Left renal cortex interstitium (tissue), 4 donors: ENCODE measurements around the gene PPP1R13L. TPM values are rescaled to one million over a fixed set of nuclear protein-coding genes. Genes with fewer than 3 reads are reported as not detected.
"Not testable (repeated sequence)": the region's sequence is repeated elsewhere in the genome, so short reads cannot be mapped to it uniquely, and the experiment has no call there.

Experiments used
- DNase-seq, 4 donors: peaks; one replicate each; pipeline ENCODE4 v3.0.0-alpha.2; 2013; ENCODE audit warnings: low read depth in 4 of 4, low spot score in 2 of 4, missing footprints in 1 of 4
- polyA plus RNA-seq, 4 donors: library from polyadenylated mRNA; unstranded; fragments of 120-200 nt; gene quantifications; one replicate each; pipeline ENCODE4 v1.2.1, GENCODE V29; 2013; ENCODE audit not compliant: insufficient read length in 4 of 4

Gene PPP1R13L
- polyA plus RNA-seq, 4 donors = 7.5 to 16.5 (median 9.7) TPM

DNA sequence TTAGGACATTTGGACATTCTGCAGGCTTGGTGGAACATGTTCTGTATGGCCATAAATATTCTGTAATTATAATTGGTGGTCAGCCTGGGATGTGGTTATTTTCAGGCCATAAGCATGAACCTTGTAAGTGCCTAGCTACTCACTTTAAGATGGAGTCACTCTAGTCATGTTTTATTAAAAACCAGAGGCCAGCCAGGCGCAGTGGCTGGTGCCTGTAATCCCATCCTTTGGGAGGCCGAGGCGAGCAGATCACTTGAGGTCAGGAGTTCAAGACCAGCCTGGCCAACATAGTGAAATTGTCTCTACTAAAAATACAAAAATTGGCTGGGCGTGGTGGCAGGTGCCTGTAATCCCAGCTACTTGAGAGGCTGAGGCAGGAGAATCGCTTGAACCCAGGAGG lies 2.7 kb upstream of the PPP1R13L start:
- DNase-seq = not testable (repeated sequence)

DNA sequence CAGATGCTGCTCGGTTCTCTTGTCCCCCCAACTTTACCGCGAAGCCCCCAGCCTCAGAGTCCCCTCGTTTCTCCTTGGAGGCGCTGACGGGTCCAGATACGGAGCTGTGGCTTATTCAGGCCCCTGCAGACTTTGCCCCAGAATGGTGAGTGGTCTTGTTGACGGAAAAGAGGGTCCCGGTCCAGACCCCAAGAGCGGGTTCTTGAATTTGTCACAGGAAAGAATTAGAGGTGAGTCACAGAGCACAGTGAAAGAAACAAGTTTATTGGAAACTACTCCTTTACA lies 2.2 kb upstream of the PPP1R13L start:
- no peak for DNase-seq

DNA sequence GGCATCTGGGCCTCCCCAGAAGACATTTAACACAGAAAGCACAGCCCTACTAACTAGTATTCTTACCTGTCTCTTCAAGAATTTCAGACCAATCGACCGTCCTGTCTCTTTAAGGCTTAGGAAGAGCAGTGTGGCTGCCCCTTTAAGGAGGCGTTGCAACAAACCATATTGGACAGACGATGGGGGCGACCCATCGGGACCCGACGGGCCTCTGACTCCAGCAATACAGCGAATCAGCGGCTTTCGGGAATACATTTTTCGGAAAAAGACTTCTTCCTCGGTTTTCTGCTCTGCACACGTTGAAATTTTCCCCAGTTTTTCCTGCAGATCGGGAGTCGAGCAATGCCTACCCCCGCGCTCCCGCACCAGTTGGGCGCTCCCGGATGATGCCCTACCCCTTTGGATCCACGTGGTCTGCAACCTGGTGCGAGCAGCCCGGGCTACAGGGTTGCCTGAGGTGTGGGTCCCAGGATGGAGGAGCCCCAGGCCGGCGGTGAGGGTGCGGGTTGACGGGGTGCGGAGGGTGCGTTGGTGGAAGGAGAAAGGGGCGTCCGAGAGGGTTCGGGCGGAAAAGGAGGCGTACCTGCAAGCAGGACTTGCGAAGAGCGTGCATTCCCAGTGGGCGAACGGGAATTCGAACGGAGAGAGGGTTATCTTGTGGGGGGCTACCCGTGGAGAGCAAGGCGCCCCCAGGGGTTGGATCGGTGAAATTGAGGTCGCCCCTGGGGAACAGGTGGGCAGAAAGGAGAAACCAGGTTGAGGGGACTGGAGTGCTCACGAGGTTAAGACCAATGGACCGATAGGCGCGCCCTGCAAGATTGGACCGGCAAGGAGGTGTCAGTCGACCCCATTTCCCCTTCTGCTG lies 1.6 kb upstream of the PPP1R13L start, which contains the start of gene POLR1G:
POLR1G (plus strand) TSS at position 419 of the 865 bp plus-strand sequence; CDS start at position 472, 53 bp downstream.
- DNase-seq = peak in 1 of 4 donors; percentile 99

DNA sequence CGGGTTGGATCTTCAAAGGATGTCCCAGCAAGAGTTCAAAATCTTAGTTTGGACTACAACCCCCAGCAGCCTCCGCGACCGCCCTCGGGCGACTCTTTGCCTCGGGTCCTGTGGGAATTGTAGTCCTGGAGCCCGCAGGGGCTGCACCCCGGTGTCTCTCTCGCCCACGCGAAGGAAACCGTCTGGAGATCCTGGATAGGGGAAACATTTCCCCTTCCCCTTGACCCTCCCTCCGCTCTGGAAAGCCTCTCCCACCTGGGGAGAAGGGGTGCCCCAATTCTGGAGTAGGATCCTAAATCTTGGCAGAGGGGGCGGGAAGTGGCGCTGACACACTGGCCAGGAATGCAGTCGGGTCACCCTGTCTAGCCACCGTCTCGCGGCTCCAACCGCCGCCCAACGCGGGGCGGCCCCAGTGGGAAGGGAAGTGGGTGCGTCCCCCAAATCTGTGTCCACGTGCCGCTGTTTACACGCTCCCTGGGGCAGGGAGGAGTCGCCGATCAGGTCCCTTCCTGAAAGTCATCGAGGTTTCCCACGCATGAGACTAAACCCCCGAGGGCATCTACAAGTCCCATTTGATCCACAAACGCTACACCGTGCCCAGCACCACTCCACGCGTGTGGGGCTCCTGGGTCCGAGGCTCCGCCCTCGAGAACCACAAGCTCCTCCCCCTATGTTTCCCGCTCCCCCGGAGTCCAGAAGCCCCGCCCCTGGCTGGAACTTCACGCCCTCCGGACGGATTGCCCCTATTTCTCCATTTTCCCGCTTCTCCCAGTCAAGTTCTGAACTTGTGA lies 761 bp upstream of the PPP1R13L start:
- peak in 1 of 4 donors; percentile 68 for DNase-seq

DNA sequence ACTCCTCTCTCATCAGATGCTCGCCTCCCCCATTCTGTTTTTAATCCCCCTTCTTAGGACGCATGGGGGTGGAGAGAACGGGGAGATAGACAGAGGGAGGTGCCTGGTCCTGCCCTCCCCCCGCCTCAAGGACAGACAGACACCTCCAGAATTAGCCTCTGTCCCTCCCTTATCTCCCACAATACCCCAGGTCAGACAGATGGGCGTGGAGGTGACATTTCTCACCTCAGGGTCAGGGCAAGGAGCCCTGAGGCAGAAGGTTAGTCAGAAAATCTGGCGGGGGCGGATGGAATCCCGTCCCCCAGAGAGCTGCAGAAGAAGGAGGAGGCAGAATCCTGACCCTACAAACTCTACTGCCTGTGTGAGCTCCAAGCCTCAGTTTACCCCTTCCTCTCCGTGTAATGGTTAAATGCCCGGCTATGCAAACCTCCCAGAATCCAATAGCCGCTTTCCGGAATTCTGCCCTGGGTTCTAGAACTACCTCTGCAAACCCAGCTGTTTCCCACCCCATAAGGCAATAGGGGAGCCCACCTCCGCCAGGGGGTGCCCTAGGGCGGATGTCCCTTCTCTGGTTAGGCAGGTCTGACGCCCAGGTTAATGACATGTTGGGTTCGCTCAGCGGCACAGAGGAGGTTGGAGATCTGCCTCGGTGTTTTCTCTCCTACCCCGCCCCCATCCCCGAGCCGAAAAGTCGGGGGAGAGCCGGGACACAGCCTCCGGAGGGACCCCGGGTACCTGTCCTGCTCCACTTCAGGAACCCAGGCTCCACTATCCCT lies 900 bp downstream of the PPP1R13L start:
- no peak for DNase-seq

DNA sequence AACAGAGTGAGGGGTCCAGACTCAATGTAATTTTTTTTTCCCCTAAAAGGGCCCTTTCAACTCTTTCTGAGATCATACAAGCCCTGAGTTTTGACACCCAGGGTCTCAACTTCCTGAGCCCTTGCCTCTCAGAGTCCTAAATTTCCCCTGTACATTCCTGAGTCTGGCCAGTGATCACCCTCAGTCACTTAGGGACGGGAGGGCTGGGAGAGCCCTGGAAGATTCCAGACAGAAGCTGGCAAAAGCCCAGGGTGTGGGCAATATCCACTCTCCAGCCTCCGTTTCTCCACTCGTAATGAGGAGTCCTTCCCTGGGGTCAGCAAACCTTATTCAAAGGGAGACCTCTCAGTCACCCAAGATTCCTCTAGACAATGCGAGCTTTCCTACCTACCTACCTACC lies 1.6 kb downstream of the PPP1R13L start:
- no peak for DNase-seq

DNA sequence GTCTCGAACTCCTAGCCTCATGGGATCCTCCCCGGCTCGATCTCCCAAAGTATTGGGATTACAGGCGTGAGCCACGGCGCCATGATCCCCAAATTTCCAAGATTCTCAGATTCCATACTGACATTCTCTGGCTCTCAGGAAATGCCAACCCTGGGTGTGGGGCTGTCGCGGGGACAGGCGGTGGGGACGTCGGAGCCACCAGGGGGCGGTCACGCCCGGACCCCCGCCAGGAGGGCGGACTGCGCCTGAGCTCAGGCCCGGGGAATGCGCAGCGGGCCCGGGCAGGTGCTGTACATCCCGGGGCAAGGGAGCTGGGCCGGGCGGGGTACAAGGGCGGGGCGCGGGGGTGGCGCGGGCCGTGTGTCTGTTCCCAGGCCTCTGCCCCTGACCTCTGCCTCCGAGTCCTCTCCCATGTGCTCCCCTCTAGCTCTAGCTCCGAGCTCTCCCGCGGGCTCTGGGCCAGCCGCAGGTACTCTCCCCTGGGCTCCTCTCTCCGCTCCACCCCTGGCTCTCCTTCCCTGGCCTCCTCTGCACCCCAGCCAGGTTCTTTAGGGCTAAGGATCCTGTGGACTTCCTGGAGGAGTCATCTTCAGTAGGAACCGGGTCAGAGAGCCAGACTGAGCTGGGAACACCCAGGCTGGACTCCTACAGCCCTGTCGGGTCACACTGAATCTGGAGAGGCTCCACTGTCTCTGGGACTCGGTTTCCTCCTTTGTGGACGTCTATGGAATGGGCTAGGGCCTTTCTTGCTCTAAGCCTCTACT lies 2.4 kb downstream of the PPP1R13L start:
- DNase-seq = no peak

DNA sequence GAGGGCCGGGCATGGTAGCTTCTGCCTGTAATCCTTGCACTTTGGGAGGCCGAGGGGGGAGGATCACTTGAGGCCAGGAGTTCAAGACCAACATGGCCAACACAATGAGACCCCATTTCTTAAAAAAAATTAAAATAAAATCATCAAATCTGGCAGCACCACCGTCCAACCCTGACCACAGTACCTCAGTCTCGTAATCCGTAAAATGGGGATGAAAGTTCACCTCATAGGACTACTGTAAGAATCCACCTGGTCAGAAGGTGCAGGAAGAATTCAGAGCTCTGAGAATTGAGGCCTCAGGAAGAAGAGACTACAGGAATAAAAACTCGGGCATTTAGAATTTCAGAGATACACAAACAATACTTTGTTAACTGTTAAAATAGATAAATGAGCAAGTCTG lies 3.1 kb downstream of the PPP1R13L start:
- DNase-seq = no peak

DNA sequence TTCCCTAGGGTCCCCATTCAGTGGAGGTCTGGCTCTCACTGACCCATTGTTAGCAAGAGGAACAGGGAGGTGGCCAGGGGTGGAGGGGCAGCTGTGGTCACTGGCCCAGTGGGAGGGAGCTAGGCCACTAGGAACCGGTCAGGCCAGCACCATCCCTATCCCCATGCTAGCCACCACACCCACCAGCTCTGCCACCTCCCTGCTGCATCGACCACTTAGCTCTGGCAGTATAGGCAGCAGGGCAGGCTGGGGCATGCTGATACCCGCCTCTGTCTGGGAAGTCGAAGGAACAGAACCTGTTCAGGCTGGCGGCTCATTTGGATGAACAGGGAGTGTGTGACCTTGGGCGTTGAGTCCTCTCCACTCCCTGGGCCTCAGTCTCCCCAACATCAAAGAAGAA lies 4.7 kb downstream of the PPP1R13L start:
- no peak for DNase-seq

DNA sequence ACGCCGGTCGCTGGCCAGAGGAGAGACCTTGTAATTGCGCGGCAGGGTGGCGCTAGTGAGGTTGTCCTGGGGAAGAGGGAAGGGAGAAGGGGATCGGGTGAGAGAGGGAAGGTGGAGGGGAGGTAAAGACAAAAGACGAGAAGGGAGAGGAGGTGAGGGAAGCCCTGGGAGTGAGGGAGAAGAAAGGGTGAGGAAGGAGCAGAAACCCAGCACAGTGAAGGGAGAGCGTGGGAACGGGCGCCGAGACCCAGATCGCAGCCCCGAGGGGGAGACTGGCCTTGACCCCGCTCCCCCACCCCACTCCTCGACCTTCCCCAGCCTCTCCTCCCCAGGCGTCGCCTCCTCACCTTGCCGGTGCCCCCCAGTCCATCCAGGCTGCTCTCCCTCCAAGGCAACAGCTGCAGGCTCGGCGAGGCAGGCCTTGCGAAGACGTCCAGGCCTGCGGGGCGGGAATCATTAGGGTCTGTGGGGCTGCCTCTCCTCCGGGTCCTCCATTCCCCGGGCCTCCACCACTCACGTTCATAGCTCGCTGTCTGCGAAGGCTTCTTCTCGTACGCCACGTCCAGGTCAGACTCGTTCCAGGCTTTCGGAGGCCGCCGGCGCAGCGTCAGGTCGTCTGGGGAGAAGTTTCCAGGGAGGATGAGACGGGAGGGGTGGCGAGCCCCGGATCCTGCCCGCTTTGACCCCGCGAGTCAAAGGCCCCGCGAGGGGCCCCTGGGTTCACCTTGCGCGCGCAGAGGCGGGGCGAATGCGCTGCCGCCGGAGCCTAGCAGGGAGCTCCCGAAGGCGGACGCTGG lies 8.8 kb downstream of the PPP1R13L start:
- no peak for DNase-seq

DNA sequence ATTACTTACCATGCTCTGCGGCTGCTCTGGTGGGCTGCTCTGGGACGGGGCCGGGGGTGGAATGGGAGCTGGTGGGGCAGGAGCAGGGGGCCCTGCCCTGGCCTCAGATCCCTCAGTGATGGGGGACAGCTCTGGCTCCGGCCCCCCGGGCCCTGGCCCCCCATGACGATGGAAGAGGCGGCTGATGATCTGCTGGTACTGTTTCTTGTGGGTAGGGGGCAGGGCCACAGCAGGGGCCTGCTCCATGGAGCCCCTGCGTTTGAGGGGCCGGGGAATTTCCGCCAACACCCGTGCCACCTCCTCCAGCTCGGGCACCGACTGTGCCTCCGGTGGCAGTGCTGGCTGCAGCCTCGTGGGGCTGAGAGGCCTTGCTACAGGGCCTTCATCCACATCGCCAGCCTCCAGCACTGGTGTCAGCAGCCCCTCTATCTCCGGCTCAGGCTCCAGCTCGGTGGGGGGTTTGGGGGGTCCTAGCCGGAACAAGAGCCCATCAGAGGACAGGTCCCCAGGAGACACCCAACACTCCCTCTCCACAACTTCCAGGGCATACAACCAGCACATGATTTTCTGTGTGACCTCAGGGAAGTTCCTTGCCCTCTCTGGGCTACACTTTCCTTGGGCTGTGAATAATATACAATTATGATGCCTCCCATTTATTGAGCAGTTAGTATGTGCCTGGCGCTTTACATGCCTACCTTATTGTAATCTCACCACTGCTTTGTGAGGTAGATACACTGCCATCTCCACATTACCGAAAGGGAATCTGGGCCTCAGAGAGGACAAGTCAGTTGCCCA lies 12.8 kb downstream of the PPP1R13L start:
- DNase-seq = no peak

DNA sequence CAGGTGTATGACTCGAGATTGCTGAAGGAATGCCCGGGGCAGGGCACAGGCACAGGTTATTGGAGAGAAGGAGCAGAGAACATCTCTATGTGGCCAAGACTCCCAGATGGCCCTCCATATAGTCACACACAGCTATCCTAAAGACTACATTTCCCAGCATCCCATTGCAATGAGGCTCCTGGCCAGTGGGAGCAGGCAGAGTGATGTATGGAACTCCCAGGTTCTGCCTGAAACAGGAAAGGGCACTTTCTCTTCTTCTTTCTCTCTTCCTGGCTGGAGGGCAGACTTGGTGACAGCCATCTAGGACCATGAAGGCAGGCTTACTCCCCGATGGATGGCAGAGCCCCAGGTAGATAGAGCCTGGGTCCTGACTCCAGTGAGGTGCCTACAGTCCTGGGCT lies 13.5 kb downstream of the PPP1R13L start:
- no peak for DNase-seq

DNA sequence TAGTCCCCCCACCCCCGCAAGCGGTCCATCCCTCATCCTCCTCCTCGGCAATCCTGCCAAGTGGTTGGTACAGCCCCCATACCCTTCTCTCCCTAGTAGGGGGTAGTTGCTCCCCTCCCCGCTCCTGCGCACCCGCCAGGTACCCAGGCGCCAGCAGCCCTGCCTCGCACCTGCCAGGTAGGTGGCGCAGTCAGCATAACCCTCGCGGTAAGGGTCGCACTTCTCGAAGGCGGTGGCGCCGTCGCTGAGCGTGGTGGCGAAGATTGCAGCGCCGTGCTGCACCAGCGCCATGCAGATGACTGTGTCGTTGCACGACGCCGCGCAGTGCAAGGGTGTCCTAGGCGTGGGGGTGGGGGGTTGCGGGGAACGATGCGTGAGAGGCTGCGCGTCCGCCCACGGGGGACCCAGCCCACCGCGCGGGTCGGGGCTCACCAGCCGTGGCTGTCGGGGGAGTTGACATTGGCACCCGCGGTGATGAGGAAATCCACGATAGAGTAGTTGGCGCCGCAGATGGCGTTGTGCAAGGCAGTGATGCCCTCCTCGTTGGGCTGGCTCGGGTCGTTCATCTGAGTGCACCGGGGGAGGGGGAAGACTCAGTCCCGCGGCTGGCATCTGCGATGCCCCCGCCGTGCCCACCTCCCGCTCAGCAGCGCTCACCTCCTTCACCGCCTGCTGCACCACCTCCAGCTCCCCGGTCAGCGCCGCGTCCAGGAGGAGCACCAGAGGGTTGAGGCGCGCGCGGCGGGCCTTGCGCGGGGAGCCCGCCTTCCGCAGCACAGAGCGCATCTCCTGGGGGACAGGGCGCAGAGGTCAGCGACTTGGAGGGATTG lies 19.3 kb downstream of the PPP1R13L start:
- DNase-seq = no peak

DNA sequence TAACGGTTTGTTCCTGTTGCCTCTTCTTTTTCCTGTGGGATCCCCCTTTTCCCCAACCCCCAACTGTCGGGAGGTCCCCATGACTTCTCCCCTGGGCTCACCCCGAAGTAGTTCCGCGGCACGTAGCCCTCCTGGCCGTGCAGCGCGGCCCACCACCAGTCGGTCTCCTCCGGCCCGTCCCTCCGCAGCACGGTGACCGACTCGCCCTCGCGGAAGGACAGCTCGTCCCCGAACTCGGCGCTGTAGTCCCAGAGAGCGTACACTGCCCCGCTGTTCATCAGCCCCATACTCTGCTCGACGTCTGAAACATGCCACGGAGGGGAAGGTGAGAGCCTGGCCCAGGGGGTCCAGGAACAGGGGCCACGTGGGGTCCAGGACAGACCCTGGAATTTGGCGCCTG lies 22.4 kb downstream of the PPP1R13L start:
- DNase-seq = no peak

DNA sequence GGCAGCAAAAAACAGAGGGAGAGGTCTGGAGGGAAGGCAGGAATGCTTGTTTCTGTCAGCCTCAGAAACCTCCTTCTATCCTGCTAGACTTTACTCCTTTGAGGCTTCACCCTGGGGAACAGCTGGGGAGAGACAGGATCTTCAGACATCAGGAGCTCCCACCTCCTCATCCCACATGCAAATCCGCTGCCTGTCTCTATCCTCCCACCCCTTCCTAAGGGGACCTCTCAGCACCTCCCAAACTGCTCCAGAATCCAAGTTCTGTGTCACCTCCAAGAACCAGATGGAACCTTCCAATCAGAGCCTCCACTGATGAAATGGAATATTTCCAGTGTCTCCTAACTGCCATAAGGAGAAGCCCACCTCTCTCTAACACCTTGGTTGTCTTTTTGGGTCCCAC lies 24.8 kb downstream of the PPP1R13L start:
- DNase-seq = no peak

DNA sequence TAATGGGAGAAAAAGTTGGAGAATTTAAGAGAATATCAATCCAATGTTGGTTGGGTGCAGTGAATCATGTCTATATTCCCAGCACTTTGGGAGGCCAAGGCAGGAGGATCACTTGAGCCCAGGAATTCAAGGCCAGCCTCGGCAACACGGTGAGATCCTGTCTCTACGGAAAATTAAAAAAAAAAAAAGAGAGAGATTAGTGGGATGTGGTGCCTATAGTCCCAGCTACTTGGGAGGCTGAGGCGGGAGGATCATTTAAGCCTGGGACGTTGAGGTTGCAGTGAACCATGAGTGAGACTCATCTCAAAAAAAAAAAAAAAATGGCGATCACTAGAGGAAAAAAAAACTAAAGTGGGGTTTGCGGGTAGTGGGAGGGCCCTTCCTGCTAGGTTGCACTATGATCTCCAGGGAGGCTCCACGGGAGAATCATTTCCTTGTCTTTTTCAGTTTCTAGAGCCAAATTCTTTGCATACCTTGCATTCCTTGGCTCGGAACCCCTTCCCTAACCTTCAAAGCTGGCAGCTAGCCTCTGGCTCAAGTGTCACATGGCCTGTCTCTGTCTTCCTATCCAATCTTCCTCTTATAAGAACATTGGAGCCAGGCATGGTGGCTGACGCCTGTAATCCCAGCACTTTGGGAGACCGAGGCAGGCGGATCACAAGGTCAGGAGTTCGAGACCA lies 28.7 kb downstream of the PPP1R13L start:
- DNase-seq = peak in 2 of 4 donors; percentile 40 to 46
